Measurements from ENCODE around the gene ZFP3.

DNA sequence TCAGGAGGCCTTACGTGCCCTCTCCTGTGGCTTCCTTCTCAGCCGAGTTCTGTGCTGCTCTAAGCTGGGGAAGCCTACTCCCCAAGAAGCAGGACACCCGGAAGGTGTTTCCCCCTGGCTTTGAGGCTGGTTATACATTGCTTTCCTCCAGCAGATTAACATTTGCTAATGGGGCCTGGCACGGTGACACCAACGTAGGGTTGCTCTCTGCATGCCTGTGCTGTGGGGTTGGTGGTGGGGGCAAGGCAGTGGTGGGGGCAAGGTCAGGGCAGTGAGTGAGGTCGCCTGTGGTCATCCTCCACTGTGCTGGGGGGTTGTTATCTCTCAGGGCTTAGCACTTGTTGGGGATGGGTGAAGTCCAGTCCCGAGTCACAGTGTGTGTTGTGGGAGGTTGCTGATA lies 41.8 kb downstream of the ZFP3 start:
- no peak for TF ChIP-seq CTCF (conservative IDR thresholded peaks at IDR 0.05 in 1 of 2, IDR thresholded peaks at IDR 0.05 in 1 of 2; ENCODE audit: low read depth in 1 of 2, low read length in 2 of 2)
- TF ChIP-seq EZH2 (IDR thresholded peaks at IDR 0.05; ENCODE audit: low read length, missing control alignments) = no peak
